B cell (primary cell): Measurements from ENCODE around the gene EML1. TPM values are rescaled to one million over a fixed set of nuclear protein-coding genes. Genes with fewer than 3 reads are reported as not detected.

ENCODE experiments used
- ATAC-seq: fragments of 200-7000 bp; cut with Tn5 transposase; one replicate; pipeline ENCODE4 v1.10.0; 2021; ENCODE audit warnings: low read depth, mild to moderate bottlenecking, moderate number of reproducible peaks, moderate library complexity
- CTCF ChIA-PET: fragments of 350-600 bp; sonication (Branson Sonifier 250); formaldehyde crosslinking; loops from one replicate; lab custom pipeline; 2021; ENCODE audit warnings: antibody characterized with exemption, inconsistent platforms; lab: Charles Lee
- POLR2A ChIA-PET: fragments of 350-600 bp; sonication (Branson Sonifier 250); formaldehyde crosslinking; loops from one replicate; lab custom pipeline; 2021; ENCODE audit warnings: antibody characterized with exemption; lab: Charles Lee
- DNase-seq: peaks from one replicate; pipeline ENCODE4 v3.0.0; 2013
- H2AFZ ChIP-seq: 2 replicates; pipeline ENCODE4 v1.6.1; 2012; ENCODE audit warnings: mild to moderate bottlenecking, low read depth, low read length; ENCODE audit not compliant: insufficient read depth, poor library complexity, severe bottlenecking
- H3K27ac ChIP-seq, 2 donors: 1 replicate in 1 of 2; 2 replicates in 1 of 2; pipeline ENCODE4 v1.5.1; 2012 to 2013; ENCODE audit warnings: low read length in 2 of 2, mild to moderate bottlenecking in 2 of 2, moderate library complexity in 1 of 2
- H3K27me3 ChIP-seq, 4 experiments: fragments of 200-600 bp in 1 of 4; sonication (generic) in 1 of 4; replicated peaks in 1 of 4; 1 replicate in 2 of 4; 2 replicates in 2 of 4; pipeline versions ENCODE4 v1.6.1 to v1.7.0; 2013 to 2016; ENCODE audit warnings: low read length in 3 of 4, mild to moderate bottlenecking in 2 of 4, mixed read lengths in 1 of 4, moderate library complexity in 1 of 4; ENCODE audit not compliant: insufficient read depth in 4 of 4, control insufficient read depth in 3 of 4; ENCODE audit errors: control extremely low read depth in 1 of 4
- H3K36me3 ChIP-seq, 2 experiments: replicated peaks in 1 of 2; 1 replicate in 1 of 2; 2 replicates in 1 of 2; pipeline versions ENCODE4 v1.6.1 to v1.7.1; 2013; ENCODE audit warnings: low read length in 1 of 2; ENCODE audit not compliant: insufficient read depth in 2 of 2, control insufficient read depth in 1 of 2; ENCODE audit errors: control extremely low read depth in 1 of 2, extremely low read depth in 1 of 2
- H3K4me1 ChIP-seq, 2 donors: fragments of 200-600 bp in 1 of 2; sonication (generic) in 1 of 2; 1 replicate in 1 of 2; 2 replicates in 1 of 2; pipeline versions ENCODE4 v1.5.1 to v1.6.1; 2013 to 2017; ENCODE audit warnings: low read length in 2 of 2; ENCODE audit not compliant: control insufficient read depth in 2 of 2, insufficient read depth in 2 of 2
- H3K4me2 ChIP-seq: replicated peaks from 2 replicates; pipeline ENCODE3; 2012; ENCODE audit warnings: mild to moderate bottlenecking, low read depth, low read length; ENCODE audit not compliant: poor library complexity, severe bottlenecking
- H3K4me3 ChIP-seq, 5 experiments: fragments of 200-600 bp in 1 of 5; sonication (generic) in 1 of 5; 1 replicate in 3 of 5; 2 replicates in 2 of 5; pipeline versions ENCODE4 v1.5.1 to v1.7.0; 2011 to 2016; ENCODE audit warnings: low read length in 4 of 5, mild to moderate bottlenecking in 4 of 5, low read depth in 2 of 5, control low read depth in 1 of 5, moderate library complexity in 1 of 5; ENCODE audit not compliant: insufficient read depth in 1 of 5; ENCODE audit errors: control extremely low read depth in 1 of 5, extremely low read depth in 1 of 5
- H3K79me2 ChIP-seq: fragments of 200-600 bp; sonication (generic); one replicate; pipeline ENCODE4 v1.6.0; 2016; ENCODE audit warnings: low read length; ENCODE audit not compliant: control insufficient read depth, insufficient read depth
- H3K9ac ChIP-seq: fragments of 200-600 bp; sonication (generic); 2 replicates; pipeline ENCODE4 v1.6.1; 2017; ENCODE audit warnings: mild to moderate bottlenecking, low read length, moderate library complexity
- H3K9me3 ChIP-seq, 3 donors: one replicate each; pipeline versions ENCODE4 v1.6.1 to v1.7.1; 2013; ENCODE audit warnings: low read length in 2 of 3; ENCODE audit not compliant: control insufficient read depth in 2 of 3, insufficient read depth in 1 of 3; ENCODE audit errors: control extremely low read depth in 1 of 3
- H4K20me1 ChIP-seq: 2 replicates; pipeline ENCODE4 v1.6.0; 2012; ENCODE audit warnings: mild to moderate bottlenecking, low read length; ENCODE audit not compliant: insufficient read depth, control insufficient read depth, poor library complexity, severe bottlenecking
- H3K27ac Mint-ChIP-seq: one replicate; pipeline ENCODE4 v1.8.0; 2021; ENCODE audit warnings: mixed read lengths
- H3K27me3 Mint-ChIP-seq: one replicate; pipeline ENCODE4 v1.8.0; 2021; ENCODE audit warnings: mixed read lengths
- H3K4me1 Mint-ChIP-seq: one replicate; pipeline ENCODE4 v1.8.0; 2021; ENCODE audit warnings: mixed read lengths
- H3K4me3 Mint-ChIP-seq: one replicate; pipeline ENCODE4 v1.8.0; 2021; ENCODE audit warnings: mixed read lengths
- H3K9me3 Mint-ChIP-seq: one replicate; pipeline ENCODE4 v1.8.0; 2022; ENCODE audit warnings: mixed read lengths; ENCODE audit not compliant: insufficient read depth
- EZH2 ChIP-seq: IDR thresholded peaks from 2 replicates; pipeline ENCODE4 v1.6.1; 2012; ENCODE audit warnings: borderline replicate concordance, low read depth, mild to moderate bottlenecking, moderate library complexity, low read length; ENCODE audit not compliant: insufficient read depth, poor library complexity, severe bottlenecking
- WGBS: methylation state at CpG from one replicate; pipeline ENCODE4 v1.1.5; 2013; ENCODE audit warnings: missing lambda C conversion rate; ENCODE audit not compliant: insufficient coverage; 5-methylcytosine and 5-hydroxymethylcytosine counted together
- intact Hi-C: fragments of 100-400 bp; cut with micrococcal nuclease; formaldehyde crosslinking; loops from one replicate; pipeline ENCODE4 v1.10.0; 2022
- polyA plus RNA-seq: library from polyadenylated mRNA; depleted of rRNA; stranded (reverse); fragments of >200 nt; gene quantifications from 2 replicates; pipeline ENCODE4 v1.2.3, GENCODE V29; 2012
- total RNA-seq, 2 donors: library from RNA; stranded (reverse); fragments of 120-200 nt in 1 of 2; gene quantifications; 1 replicate in 1 of 2; 2 replicates in 1 of 2; pipeline versions ENCODE4 v1.2.3 to v1.2.4, GENCODE V29; 2013 to 2022
- TF ChIP-seq, protein P1 (sequence below): fragments of 200-600 bp; IDR thresholded peaks from one replicate; pipeline ENCODE4 v1.8.0; 2022; ENCODE audit warnings: antibody characterized with exemption, mild to moderate bottlenecking

Gene EML1
- total and polyA plus RNA-seq, 2 donors (not counting 1 experiment from before 2014, with no cell fraction given) = not detected

DNA sequence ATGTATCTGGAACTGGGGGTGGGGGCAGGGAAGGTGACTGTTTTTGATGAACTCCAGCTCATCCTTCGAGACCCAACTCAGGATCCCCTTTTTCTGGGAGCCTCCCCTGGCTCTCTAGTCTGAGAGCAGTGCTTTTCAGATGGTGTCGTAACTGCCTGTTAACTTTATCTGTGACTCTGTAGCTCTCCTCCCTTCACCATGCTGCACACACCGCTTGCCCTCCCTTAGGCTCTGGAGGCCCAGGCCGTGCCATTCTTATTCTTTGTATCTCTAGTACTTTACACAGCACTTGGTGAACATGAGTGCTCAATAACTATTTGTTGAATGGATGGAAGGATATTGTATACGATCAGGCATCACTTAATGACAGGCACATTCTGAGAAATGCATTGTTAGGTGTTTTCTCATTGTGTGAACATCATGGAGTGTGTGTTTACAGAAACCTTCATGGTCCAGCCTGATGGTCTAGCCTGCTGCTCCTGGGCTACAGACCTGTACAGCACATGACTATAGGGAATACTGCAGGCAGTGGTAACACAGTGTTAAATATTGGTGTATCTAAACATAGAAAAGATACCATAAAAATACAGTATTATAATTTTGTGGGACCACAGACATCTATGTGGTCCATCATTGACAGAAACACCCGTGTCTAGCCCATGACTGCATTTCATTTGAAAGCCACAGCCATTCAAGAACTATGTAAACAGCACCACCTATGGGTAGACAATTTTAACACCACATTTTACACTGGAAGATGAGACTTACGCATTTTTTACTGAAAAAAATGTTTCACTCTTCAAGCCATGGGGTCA lies 91.8 kb downstream of the EML1 start:
- ChIA-PET CTCF (interaction anchor here (0.6 to 2.9 kb wide), 10 partner anchors 9 to 565 kb away, joined by 3 to 12 read pairs (median 4); no protein-coding TSS in a partner anchor), POLR2A (no interaction called here)
- Mint-ChIP-seq H3K27me3 (peaks cover 6% of the 10 kb centered on the region), H3K4me3 (no peak overlapping the region), H3K4me1 (no peaks in the 10 kb centered on the region), H3K9me3 (no peaks in the 10 kb centered on the region), H3K27ac (no peak overlapping the region)
- no peak overlapping the region for H3K4me3 ChIP-seq
- peaks cover 0 to 7% (median 0%) of the 10 kb centered on the region in 4 experiments for H3K27me3 ChIP-seq
- no peaks in the 10 kb centered on the region for H3K36me3 ChIP-seq
- H4K20me1 ChIP-seq = no peaks in the 10 kb centered on the region
- WGBS = 100% methylated on average over 1 of the region's 7 CpGs
- no peak overlapping the region for H3K27ac ChIP-seq
- H3K79me2 ChIP-seq = no peaks in the 10 kb centered on the region
- ATAC-seq (peak; percentile 51), DNase-seq (peak; percentile 56)
- H3K4me2 ChIP-seq = no peak overlapping the region
- no peak overlapping the region for H2AFZ ChIP-seq
- no peak overlapping the region for H3K9ac ChIP-seq
- H3K4me1 ChIP-seq = no peaks in the 10 kb centered on the region
- intact Hi-C loops = no loop called here
- TF ChIP-seq, protein P1, sequence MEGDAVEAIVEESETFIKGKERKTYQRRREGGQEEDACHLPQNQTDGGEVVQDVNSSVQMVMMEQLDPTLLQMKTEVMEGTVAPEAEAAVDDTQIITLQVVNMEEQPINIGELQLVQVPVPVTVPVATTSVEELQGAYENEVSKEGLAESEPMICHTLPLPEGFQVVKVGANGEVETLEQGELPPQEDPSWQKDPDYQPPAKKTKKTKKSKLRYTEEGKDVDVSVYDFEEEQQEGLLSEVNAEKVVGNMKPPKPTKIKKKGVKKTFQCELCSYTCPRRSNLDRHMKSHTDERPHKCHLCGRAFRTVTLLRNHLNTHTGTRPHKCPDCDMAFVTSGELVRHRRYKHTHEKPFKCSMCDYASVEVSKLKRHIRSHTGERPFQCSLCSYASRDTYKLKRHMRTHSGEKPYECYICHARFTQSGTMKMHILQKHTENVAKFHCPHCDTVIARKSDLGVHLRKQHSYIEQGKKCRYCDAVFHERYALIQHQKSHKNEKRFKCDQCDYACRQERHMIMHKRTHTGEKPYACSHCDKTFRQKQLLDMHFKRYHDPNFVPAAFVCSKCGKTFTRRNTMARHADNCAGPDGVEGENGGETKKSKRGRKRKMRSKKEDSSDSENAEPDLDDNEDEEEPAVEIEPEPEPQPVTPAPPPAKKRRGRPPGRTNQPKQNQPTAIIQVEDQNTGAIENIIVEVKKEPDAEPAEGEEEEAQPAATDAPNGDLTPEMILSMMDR = peak; percentile 92
- no peak for TF ChIP-seq EZH2
- H3K9me3 ChIP-seq = no peaks in the 10 kb centered on the region

DNA sequence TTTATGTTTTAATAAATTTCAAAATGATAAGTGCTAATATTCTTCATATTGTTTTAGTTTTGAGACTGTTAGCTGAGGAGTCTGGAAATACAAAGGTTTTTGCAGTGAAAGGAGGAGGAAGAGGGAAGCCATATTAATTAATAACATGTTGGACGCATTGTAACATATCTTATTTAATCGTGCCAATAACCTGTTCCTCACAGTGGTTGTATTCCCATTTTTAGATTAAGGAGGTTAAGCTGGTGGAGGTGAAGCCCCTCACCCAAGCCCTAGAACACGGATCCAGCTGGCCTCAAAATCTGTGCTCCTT lies 92.4 kb downstream of the EML1 start:
- H3K9ac ChIP-seq = no peak overlapping the region
- H3K4me2 ChIP-seq = no peak overlapping the region
- peaks cover 0 to 3% (median 0%) of the 10 kb centered on the region in 4 experiments for H3K27me3 ChIP-seq
- no peaks in the 10 kb centered on the region for H3K79me2 ChIP-seq
- no peaks in the 10 kb centered on the region for H3K4me1 ChIP-seq
- Mint-ChIP-seq H3K9me3 (no peaks in the 10 kb centered on the region), H3K27me3 (peaks cover 6% of the 10 kb centered on the region), H3K4me1 (no peaks in the 10 kb centered on the region), H3K4me3 (no peak overlapping the region), H3K27ac (no peak overlapping the region)
- intact Hi-C loops = no loop called here
- POLR2A ChIA-PET = no interaction called here
- CTCF ChIA-PET = interaction anchor here (0.5 to 2.9 kb wide), 9 partner anchors 10 to 566 kb away, joined by 3 to 12 read pairs (median 4); no protein-coding TSS in a partner anchor
- no peak for DNase-seq
- TF ChIP-seq, protein P1 = peak; percentile 50
- no peak for TF ChIP-seq EZH2
- H3K27ac ChIP-seq = no peak overlapping the region
- no peaks in the 10 kb centered on the region for H4K20me1 ChIP-seq
- no peak overlapping the region for H3K4me3 ChIP-seq
- WGBS = no CpG with 5 or more reads among the region's 3 CpGs
- no peaks in the 10 kb centered on the region for H3K36me3 ChIP-seq
- no peaks in the 10 kb centered on the region for H3K9me3 ChIP-seq
- ATAC-seq = no peak
- H2AFZ ChIP-seq = no peak overlapping the region
